Activated naive CD4-positive, alpha-beta T cell (primary cell): ENCODE data around the gene CAB39.
A peak's percentile ranks its signal among the peaks of the same experiment; 100 is the strongest.

Experiments
- DNase-seq, 4 experiments: peaks; one replicate each; lab custom pipeline; 2025; lab: John Stamatoyannopoulos, UW

The CAB39 gene

DNA sequence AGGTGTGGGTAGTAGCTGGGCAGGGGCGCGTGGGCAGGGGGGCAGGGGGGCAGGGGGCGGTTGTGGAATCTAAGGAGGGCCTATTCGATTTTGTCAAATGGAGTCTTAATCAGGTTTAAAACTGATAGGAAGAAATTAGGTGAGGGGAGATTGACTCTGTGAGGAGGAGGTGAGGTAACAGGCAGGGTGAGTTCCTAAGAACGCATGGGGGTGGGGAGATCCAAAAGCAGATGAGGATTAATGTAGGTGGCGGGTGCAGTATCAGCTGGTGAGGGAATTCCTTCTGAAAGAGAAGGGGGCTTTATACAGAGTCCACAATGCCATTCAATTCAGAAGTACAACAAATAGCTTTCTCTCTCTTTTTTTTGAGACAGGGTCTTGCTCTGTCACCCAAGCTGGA is 72.7 kb downstream of the CAB39 start:
- DNase-seq, result no peak

- DNase-seq, result no peak
Observed at GRCh38 chr2:230787101-230787500, 74.5 kb downstream of the CAB39 start.

GRCh38 chr2:230788554-230789175 is 76.0 kb downstream of the CAB39 start:
- no peak for DNase-seq

DNA sequence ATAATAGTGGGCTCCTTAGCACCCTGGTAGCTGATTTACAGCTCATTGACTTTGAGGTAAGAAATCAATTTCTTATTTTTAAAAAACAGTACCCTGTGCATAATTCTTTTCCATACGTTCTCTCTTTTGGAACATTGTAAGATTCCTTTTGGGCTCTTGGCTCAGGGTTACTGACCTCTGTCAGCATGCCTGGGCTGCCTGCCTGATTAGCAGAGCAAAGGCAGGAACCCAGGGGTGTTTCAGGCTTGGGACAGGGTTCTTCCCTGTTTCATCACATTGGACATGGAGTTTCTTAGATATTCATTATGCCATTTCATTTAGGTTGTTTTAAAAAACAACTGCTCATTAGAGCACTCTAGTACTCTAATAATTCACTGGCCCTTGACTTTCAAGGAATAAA is 78.3 kb downstream of the CAB39 start:
- no peak for DNase-seq

GRCh38 chr2:230793572-230794359 is 81.1 kb downstream of the CAB39 start:
- DNase-seq, result peak in 1 of 4 experiments; percentile 27

GRCh38 chr2:230794497-230794896 is 81.9 kb downstream of the CAB39 start:
- no peak for DNase-seq

- no peak for DNase-seq
Observed at GRCh38 chr2:230795856-230796255, 83.2 kb downstream of the CAB39 start.

DNA sequence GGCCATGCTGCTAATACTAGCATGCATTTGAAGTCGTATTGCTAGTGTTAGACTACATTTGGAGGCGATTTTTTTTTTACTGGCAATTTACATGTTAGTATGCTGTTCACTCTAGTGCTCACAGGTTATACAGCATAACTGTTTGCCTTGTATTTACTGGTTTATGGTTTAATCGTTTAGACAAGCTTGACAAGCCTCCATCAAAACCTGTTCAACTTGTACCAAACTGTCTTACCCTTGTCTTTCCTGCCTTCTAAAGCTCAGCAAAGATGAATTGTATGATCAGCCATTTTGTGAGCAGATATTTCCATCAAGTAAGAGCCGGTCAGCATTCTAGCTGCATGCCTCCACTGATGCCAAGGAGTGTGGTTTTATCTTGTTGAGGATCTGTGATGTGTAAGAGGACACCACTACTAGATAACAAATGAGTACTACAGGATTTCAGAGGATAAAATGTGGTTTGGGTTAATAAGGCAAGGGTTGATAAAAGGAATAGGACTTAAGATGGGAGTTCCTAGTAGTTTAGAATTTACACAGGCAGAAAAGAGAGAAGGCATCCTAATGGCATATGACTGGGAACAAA is 83.7 kb downstream of the CAB39 start:
- DNase-seq, result no peak

DNA sequence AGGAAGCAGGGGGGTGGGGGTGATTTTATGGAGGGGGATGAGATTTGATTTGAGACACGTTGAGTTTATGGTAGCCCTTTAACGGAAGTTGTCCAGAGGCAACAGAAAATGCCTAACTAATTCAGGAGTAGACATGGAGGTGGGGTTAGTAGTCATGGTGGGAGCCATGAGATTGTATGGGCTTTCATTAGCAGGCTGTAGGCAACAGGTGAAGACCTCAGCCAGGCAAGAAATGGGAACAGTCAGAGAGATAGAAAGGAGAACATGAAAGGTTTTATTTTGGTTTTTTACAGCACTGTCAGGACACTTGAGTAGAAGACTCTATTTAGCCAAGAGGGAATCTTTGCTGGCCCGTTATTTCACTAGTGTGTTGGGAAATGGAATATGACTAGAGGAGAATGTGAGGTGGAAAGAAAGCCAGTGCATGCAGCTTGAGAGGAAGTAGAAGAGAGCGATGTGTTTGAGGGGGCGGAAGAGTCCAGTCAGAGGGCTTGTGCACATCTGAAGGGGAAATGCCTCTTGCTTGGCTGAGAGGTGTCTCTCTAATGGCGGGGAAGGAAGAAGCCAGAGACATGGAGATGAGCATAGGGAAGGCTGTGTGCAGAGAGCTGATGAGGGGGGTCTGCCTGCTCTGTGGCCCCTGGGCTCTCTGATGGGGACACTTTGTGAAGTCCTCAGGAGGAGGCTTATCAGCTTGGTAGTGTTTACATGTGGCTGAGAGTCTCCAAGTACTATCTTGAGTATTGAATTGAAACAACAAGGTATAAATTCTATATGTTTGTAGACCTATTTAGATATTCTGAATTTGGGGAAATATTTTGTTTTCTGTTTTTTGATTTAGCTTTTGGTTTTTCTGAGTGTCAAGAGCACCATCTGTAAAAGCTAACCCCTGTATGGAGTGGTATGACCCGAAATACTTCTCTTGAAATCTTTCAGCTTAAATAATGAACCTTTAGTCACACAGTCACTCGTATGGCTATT is 85.2 kb downstream of the CAB39 start:
- DNase-seq, result no peak

DNA sequence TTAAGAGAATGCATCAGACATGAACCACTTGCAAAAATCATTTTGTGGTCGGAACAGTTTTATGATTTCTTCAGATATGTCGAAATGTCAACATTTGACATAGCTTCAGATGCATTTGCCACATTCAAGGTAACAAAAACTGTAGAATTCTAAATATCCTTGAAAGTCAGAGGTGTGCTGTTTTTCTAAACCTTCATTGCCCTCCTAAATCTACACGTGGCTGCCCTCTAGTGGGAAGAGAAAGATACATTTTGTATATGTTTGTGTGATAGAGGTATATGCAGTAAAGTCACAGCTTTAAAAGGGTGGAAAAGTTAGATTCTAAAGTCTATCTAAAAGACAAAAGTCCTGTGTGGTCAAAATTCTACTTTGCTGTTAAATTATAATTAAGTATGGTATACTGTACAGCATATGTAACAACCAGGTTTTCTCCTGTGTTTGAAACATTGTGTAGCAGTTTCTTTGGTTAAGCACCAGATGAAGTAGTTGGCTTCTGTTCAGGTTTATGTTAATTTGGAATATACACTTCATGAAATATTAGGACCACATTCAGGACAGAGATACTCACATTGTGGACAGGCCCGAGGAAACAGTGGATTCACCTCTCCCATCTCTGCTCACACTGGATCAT is 86.2 kb downstream of the CAB39 start:
- no peak for DNase-seq

- DNase-seq, result no peak
Observed at GRCh38 chr2:230805353-230806017, 92.8 kb downstream of the CAB39 start.

DNA sequence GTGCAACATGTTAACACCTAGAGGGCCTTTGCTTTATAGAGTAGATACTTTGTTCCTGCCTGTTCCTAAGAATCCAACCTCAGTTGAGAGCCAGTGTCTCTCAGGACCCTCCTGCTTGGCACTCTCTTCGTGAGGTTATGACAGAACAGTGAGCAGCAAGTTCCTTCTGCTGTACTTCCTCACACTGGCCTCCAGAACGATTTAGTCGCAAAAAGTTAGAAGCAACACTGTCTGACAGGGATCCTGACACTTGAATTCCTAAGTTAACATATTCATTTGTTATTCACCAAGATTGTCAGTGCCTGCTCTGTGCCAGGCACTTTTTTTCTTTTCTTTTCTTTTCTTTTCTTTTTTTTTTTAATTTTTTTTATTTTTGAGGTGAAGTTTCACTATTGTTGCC is 95.1 kb downstream of the CAB39 start:
- DNase-seq, result no peak

- no peak for DNase-seq
Observed at GRCh38 chr2:230809015-230809414, 96.4 kb downstream of the CAB39 start.

DNA sequence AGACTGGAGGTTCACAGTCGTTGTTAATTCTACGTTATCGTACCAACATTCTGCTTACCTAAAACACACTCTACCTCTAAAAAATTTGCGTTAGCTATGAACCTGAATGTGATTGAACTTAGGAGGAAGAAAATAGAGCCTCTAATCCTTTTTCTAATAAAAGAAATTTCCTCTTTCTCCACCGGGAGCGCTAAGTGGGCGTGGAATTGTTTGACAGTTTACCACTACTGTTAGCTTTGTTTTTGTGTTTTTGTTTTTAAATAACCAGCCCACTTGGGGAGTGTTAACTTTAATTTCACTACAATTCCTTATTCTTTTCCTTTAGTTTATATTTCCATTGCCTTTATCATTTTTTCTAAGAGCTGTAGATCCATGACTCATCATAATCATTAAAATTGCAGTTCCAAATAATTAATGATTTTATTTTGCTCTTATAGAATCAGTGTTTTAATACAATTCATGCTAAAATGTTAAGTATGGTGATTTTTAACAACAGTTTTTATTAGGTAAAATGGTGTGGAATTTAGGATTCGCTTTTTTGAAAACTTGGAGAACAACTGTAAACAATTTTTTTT is 97.1 kb downstream of the CAB39 start:
- no peak for DNase-seq

GRCh38 chr2:230811508-230811907 is 98.9 kb downstream of the CAB39 start:
- no peak for DNase-seq

DNA sequence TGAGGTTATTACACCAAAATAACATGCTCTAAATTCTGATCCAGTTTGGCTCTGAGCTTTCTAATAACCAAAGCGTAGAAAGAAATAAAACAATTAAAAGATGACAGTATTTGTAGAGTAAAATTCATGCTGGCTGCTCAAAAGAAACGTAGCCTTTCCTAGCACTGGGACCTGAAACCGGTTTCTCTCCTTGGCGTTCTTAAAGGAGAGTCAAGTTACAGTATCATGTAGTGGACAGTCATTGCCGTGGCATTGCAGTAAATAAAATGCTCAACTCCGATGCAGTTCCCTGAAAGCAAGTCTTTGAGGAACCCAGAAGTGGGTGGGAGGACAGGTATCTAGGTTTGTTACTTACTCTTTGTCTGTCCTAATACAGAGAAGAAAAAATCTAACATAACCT is 99.4 kb downstream of the CAB39 start:
- no peak for DNase-seq

DNA sequence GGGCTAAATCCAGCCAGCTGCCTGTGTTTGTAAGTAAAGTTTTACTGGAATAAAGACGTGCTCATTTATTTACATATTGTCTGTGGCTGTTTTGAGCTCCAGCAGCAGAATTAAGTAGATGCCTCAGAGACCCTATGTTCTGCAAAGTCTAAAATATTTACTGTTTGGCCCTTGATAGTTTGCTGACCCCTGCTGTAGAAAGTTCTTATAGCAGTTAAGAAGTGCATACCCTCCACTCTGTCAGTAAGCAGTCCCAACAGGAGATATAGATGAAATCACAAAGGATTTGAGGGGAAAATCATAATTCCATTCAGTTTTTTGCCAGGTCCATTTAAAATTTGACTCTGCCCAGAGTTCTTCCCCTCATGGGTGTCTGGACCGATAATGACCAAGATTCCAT is 102.0 kb downstream of the CAB39 start:
- no peak for DNase-seq

- DNase-seq, result no peak
Observed at GRCh38 chr2:230815088-230815487, 102.4 kb downstream of the CAB39 start.

DNA sequence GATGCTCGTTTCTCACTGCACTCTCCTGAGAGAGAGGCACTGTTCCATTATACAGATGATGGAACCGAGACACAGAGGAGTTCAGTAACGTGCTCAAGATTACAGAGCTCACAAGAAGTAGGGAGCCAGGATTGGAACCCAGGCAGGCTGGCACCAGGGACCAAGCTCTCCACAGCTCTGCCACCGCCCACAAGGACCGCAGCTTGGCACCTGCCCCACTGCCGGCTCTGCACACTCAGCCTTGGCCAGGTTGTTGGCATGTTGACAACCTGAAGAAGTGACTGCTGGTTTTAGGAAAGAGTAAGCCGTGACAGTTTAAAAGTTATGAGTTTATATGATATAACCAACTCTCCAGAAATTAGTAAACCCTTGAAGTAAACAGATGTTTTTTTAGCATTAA is 104.1 kb downstream of the CAB39 start:
- no peak for DNase-seq

- no peak for DNase-seq
Observed at GRCh38 chr2:230819433-230819832, 106.8 kb downstream of the CAB39 start.
